ENCODE data around the gene ATP5IF1.

Gene ATP5IF1

GRCh38 chr1:28235755-28236655 lies at the start of gene ATP5IF1:
Gene ATP5IF1, plus strand, starts transcription at chr1:28236124. Its CDS starts 60 bp downstream, at chr1:28236184.
- peak; percentile 97 to 99 (median 98) for DNase-seq

- DNase-seq = peak in 2 of 3 donors; percentile 42 to 46
Measured at GRCh38 chr1:28190337-28190979, 45.5 kb upstream of the ATP5IF1 start.

GRCh38 chr1:28190996-28191645 lies 44.8 kb upstream of the ATP5IF1 start:
- DNase-seq = peak in 1 of 3 donors; percentile 33

GRCh38 chr1:28193701-28194161 lies 42.2 kb upstream of the ATP5IF1 start:
- DNase-seq = no peak

GRCh38 chr1:28194326-28195035 lies 41.4 kb upstream of the ATP5IF1 start:
- no peak for DNase-seq

DNA sequence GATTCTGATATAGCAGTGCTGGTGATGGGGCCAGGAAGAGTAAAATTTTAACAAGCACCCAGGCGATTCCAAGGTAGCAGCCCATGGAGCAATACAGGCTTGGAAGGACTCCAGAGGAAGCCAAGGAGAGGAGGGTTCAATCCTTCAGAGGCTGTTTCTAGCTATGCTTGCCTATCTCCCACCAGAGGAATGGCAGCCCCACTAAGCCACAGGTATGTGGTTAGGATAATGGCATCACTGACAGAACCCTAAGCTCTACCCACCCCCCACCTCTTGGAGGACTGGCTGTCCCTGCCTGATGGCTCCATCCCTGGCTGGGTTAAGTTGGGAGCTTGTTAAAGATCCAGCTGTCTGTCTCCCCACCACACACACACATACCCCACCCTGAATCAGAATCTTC lies 40.1 kb upstream of the ATP5IF1 start:
- DNase-seq = no peak

GRCh38 chr1:28196330-28196729 lies 39.6 kb upstream of the ATP5IF1 start:
- no peak for DNase-seq

DNA sequence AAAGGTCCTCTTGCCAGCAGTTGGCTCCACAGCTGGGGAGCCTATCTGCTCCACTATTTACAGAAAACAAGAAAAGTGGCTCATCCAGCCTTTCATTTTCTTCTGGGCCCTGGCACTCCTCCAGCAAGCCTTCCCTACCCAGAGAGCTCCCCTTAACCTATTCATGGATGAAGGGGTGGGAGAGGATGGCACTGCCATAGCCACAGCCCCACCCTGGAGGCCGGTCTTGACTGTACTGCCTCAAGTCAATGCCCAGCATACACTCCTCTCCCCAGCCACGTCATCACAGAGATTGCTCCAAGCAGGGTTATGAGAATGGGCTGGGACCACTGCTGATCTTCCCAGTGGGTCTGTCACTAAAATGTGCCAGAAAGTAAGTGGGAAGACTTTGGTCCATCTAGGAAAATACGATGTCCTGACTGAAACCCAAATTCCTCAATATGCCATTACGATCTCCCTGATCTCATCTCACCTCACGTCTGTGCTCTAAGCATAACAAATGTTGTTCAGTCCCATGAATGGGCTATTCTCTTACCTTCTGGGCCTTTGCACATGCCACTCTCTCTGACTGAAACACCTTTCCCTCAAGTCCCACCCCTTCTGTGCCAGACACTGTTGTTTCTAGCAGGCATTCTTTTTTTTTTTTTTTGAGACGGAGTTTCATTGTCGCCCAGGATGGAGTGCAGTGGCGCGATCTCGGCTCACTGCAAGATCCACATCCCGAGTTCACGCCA lies 38.1 kb upstream of the ATP5IF1 start:
- DNase-seq = no peak

DNA sequence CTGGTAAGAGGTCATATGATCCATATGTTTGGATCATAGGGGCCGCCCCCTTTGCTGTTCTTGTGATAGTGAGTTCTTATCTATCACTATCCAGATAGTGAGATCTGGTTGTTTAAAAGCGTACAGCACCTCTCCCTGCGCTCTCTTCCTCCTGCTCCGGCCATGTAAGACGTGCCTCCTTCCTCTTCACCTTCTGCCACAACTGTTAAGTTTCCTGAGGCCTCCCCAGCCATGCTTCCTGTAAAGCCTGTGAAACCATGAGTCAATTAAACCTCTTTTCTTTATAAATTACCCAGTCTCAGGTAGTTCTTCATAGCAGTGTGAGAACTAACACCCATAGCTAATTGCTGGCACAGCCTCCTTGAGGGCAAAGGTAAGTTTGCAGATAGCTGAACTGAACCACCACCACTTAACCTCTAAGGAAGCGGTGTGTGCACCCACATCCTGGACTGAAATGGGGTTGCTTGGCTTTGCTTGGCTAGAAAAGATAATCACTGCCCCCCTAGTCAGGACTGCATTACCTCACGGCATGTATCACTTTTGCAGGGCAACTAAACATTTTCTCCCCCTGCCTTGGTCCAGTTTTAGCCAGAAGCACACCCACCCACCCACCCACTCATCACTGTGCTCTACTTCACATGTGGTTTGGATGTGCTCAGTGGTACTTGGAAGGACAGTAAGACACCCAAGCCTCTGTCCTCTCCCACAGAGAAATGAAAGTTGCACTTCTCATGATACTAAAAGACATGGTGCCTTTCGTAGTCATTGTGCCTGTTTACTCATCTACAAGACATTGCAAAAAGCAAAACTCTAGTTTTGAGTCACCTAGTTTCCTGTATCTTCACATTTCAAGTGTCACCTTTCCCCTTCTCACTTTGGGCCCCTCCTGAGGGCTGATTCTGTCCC lies 36.3 kb upstream of the ATP5IF1 start:
- DNase-seq = peak; percentile 12 to 50 (median 34)

DNA sequence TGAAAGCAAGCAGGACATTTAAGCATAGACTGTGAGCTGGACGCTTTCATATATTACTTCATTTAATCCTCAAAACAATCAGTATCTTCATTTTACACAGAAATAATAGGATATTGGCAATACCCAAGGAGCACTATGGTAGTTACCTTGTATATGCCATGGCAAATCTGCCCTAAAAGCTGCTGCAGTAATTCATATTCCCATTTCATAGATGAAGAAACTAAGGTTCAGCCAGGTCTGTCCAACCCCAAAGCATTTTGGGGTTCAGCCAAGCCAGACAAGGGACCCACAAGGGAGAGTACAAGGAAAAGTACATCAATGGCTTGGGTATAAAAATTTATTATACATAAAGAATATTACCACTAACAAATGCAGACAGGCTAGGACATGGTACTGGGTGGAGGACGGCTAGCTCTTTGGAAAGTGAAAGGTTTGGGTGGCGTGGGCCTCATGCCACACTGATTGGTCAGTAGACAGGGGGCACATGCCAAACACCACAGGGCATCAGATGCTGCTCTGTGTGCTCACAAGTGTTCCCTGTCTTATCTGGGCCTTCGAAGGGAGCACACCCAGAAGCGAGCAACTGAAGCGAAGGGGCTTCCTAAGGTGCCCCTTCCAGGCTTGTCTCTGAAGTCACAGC lies 35.6 kb upstream of the ATP5IF1 start:
- DNase-seq = no peak

DNA sequence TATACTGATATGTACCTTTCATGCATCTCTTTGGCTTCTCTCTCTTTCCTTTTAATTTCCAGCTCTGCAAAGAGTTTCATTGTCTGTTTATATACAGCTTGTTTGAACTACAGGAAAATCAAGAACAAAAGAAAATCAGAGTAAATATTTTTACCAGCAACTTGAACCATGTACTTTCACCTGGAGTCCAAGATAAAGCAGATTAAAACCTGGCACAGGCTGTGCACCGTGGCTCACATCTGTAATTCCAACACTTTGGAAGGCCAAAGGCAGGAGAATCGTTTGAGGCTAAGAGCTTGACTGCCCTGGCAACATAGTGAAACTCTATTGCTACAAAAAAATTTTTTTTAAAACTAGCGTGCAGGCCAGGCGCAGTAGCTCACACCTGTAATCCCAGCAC lies 30.7 kb upstream of the ATP5IF1 start:
- DNase-seq = no peak

DNA sequence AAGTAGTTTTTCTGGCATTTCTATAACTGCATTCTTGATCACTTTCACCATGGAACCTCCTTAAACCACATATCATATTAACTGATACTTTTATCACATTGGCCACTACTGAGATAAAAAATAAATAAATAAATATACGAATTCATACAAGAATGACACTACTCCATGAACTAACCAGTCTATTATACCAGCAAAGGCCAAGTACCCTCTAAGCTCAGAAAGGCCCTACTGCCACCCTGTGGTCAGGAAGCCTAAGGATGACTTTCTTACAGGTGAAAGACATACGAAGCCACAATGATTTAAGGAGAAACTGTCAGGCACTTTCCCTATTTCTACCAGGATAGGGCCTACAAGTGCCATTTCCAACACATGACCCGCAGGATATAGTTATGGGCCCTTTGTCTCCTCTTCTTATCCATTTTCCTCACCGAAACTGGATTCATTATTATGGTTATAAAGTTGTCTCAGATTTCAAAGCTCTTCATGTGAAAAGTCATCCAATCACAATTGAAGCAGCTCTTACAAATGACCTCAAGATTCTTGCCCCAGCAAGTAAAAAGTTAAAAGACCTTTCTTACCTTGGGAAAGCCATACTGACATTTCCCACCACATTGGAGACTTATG lies 27.0 kb upstream of the ATP5IF1 start:
- peak; percentile 81 to 83 (median 83) for DNase-seq

DNA sequence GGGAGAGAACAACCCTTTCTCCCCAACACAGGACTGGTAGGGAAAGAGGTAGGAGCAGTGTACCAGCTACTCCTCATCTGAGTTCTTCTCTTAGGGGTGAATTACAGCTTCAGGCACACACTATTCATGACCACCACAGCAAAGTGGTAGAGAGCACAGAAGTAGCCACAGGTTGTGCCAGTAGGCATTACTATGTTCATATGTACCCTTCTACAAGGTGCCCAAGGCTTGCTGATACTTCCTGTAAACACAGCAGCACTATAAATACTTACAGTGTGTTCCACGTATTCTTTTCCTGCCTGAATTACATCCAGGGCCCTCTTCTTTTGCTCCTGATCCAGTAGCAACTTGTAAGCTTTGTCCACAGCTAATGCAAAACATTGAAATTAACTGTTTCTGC lies 26.2 kb upstream of the ATP5IF1 start:
- DNase-seq = no peak

DNA sequence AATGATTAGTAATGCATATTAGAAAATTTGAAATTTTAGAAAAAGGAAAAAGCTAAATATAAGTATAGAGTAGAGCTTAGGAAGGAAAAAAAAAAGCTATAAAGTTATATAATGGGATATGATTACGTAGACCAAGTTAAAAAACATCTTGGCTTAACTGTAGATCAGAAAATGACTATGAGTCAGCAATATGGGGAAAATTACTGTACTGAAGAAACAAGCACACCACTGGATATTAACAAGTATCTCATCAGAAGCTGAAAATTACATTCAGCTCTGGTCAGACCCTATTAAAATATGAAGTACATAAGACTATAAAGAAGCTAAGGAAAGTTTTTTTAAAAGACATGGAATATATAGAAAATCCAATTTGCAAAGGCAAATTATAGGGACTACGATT lies 22.6 kb upstream of the ATP5IF1 start:
- DNase-seq = no peak

- no peak for DNase-seq
Measured at GRCh38 chr1:28229089-28229488, 6.8 kb upstream of the ATP5IF1 start.

DNA sequence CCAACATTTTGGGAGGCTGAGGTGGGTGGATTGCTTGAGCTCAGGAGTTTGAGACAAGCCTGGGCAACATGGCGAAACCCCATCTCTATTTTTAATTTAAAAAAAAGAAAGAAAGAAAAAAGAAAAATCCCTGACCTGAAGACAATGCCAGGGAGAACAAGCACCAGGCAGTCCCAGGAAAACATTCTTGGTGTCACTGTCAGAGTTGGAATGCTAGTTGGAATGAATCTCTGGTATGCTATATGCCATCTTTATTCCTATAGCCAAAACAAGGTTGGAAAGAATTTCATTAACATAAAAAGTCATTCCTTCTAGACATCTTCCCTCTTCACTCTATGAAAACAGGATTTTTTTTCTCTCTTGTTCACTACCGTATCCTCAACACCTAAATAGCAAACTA lies 5.9 kb upstream of the ATP5IF1 start:
- no peak for DNase-seq

- DNase-seq = peak; percentile 90 to 97 (median 93)
Measured at GRCh38 chr1:28232558-28233263, 3.2 kb upstream of the ATP5IF1 start, which contains the start of gene DNAJC8. Gene DNAJC8, minus strand, starts transcription at chr1:28233029. Its CDS starts 31 bp downstream, at chr1:28232998.

DNA sequence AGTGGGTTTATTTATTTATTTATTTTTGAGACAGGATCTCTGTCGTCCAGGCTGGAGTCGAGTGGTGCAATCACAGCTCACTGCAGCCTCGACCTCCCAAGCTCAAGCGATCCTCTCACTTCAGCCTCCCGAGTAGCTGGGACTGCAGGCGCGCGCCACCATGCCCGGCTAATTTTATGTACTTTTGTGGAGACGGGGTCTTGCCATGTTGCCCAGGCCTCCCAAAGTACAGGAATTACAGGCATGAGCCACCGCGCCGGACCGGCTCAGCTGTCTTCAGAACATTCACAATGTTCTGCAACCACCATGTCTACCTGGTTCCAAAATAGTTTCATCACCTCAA lies 2.7 kb upstream of the ATP5IF1 start:
- DNase-seq = no peak

DNA sequence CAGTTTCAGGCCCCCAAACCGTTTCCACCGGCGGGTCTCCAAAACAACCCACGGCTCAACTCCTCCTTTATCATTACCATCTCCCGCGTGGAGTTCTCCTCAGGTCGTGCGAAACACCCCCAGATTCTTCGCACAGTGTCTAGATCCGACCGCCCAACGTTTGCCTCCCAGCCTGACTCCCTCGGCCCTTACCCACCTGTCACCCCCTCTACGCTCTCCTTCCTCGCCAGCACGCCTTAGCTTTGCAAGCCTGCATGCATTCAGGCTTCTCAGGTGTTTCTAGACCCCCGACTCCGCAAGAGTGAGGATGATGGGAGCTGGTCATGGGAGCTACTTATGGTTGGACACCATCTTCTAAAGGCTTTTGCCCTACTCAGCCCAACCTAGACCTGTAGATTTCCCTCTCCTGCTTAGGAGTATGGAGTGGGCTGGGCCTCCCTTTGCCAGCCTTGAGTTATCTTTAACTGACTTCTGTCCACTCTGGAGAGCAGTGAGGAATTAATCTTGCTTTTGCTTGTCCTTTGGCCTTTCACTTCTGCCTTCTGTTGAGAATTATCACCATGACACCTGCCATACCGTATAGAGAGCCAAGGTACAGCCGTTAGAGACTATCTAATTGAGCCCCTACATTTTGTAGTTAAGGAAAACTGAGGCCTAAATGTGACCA lies 865 bp downstream of the ATP5IF1 start:
- DNase-seq = no peak
